Stimulated activated CD4-positive, alpha-beta T cell treated with anti-CD3 and anti-CD28 coated beads, TNF-alpha, amount 100 ng/mL, for 48 hours (primary cell): ENCODE results near the gene ANKRD36C.
A peak's percentile ranks its signal among the peaks of the same experiment; 100 is the strongest.
"Not testable (repeated sequence)": the region's sequence is repeated elsewhere in the genome, so short reads cannot be mapped to it uniquely, and the experiment has no call there.

Experiments
- DNase-seq, 3 donors: peaks; one replicate each; pipeline ENCODE4 v3.0.0-alpha.2; 2020; ENCODE audit warnings: low read depth in 3 of 3

Gene ANKRD36C

GRCh38 chr2:95991351-95992094, at the start of gene ANKRD36C:
ANKRD36C (minus strand) TSS chr2:95991824; CDS start chr2:95991708, 116 bp downstream.
- peak in 1 of 3 donors; percentile 5 for DNase-seq

- DNase-seq: not testable (repeated sequence)
These were observed 43.9 kb upstream of the ANKRD36C start for GRCh38 chr2:96035554-96035953.

DNA sequence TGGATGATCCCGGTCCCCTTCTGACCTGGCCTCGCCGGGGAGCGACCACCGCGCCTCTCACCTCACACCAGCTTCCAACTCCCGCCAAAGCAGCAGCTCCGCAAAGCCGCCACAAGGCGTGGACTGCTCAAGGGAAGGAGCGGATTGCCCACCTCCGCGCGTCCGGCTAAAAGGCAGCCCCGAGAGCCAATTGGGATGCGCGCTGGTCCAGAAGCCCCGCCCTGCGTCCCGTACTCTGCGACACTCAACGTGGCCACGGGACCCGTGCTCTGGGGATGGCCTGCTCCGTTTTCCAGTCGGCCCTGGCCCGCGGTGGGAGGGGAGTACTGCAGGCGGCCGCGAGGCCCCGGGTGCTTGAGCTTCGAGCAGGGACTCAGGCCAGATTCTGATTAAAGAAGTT, 43.2 kb upstream of the ANKRD36C start, which contains the start of gene GPAT2:
Gene GPAT2 (minus strand): TSS at position 125 of the 400 bp plus-strand sequence. CDS start 2,557 bp downstream, outside the sequence.
- not testable (repeated sequence) for DNase-seq

GRCh38 chr2:96033997-96034396, 42.4 kb upstream of the ANKRD36C start:
- DNase-seq: not testable (repeated sequence)

- not testable (repeated sequence) for DNase-seq
These were observed 36.2 kb upstream of the ANKRD36C start for GRCh38 chr2:96027725-96028325.

DNA sequence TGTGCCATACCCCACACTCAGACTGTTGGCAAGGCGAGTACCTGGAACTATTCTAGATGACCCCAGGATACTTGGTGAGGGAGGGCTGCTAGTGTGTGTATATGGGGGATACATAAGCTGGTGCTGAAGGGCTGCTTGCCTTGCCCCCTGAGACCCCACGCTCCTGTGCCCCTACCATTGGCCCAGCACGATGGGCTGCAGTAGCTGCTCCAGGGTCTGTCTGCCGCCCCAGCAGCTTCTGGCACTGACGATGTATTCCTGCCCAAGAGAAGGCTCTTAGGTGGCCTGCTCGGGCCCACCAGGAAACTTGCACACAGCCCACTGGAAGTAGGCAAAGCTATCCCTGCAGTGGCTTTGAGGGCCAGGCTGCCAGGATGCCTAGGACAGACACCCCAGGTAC, 34.1 kb upstream of the ANKRD36C start:
- DNase-seq: not testable (repeated sequence)

DNA sequence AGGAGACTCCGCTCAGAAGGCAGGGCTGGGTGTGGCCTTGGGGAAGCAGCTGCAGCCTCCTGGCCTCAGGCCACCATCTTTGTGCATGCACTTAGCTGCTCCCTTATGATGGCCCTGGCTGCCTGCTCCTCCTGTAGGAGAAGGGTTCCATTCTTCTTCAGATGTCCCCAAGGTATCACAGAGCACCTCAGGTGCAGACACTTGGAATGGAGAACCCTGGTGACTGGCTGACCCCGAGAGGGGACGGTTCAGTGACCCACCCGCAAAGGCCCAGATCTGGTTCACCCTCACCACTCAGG, 33.5 kb upstream of the ANKRD36C start:
- no peak for DNase-seq

DNA sequence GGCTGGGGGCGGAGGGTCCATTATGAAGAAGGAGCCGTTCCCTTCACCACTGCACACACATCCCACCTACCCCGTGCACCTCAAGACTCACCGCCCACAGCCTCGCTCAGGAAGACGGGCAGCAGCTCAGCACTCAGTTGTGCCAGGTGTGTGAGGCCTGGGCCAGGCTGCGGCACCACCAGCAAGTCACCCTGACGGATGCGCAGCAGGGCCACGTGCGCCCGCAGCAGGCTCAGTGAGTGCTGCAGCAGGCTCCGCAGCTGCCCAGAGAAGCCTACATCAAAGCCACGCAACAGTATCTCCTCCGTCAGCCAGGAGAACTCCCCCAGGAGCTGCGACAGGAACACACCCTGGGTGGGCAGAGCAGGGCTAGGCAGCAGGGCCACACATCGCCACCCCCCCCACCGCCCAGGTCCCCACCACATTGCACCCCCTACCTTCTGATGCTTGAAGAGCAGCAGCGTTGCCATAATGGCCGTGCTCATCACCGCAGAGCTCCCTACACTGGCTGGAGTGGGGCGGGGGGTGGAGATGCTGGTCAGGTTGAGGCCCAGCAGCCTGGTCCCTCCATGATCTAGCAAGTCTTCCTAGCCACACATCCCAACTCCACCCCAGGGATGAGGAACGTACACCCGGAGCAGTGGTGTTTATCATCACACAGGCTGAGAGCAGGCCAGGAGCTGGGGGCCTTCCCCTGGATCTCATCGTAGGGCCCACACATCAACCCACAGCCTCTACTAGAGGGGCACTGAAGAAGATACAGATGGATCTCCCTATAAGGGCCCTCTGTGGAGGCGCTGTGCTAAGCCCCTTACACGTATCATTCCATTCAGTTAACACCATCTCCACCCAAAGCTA, 32.9 kb upstream of the ANKRD36C start:
- no peak for DNase-seq

DNA sequence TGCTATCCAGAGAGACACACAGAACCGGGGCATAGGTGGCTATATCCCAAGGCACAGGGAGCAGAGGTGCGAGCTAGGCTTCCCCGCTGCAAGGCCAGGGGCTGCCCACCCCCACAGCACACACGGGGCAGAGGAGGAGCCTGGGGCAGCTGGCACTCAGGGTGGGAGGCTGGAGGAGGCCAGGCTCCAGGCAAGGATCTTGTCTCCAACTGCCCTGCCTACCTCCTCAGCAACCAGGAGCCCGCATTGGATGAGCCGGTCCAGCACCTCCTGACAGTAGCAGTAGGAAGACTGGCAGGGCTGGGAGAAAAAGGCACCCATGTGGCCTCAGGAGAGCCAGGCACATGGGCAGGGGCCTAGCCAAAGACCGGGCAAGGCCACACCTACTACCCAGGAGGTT, 32.1 kb upstream of the ANKRD36C start:
- DNase-seq: not testable (repeated sequence)

DNA sequence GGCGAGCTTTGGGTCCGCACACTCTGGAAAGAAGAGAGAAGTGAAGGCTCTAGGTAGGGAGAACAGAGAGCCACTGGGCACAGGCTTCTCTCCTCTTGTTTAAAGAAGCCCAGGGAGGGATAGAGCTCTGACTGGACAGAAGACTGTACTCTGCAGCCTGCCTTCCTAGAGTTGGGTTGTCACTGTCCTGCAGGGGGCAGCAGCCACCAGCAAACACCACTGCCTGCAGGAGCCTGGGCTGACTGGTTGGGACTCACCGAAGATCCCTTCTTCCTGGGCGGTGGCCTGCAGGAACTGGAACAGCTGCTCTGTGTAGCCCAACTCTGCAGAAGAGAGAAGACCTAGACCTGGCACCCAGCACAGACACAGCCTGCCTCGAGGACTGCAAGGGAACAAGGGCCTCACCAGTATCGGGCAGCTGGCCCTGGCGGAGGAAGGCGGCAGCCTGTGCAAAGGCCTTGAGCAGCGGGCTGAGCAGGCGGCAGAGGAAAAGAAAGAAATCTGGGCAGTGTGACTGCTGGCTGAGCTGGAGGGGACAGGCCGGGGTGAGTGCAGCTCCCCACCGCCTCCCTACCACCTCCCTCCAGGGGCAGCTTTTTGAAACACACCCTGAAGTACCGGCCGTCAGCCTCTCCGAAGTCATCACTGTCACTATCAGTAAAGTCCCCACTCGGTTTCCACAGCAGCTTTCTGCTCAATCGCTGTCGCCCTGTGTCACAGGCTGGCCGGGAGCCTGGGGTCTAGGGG, 31.2 kb upstream of the ANKRD36C start:
- peak; percentile 47 to 65 (median 54) for DNase-seq

DNA sequence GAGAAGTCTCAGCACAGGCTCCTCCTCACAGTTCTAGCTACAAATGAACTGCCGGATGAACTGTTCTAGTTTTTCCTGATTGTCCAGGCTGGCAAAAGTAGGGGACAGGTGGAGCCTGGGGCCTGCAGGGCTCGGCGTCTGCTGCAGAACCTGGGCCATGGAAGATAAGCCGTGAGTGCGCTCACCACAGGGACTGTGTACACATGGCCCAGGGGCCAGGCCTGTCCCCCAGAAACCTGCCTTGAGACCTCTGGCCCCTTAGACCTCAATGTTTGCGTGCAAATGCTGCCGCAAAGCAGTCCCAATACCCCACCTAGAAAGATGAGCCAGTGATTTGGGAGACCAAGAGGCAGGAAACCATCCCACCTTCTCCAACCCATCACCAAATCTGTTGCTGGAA, 30.5 kb upstream of the ANKRD36C start:
- not testable (repeated sequence) for DNase-seq

- not testable (repeated sequence) for DNase-seq
These were observed 29.5 kb upstream of the ANKRD36C start for GRCh38 chr2:96021142-96021541.

GRCh38 chr2:96019909-96020590, 28.4 kb upstream of the ANKRD36C start:
- not testable (repeated sequence) for DNase-seq

DNA sequence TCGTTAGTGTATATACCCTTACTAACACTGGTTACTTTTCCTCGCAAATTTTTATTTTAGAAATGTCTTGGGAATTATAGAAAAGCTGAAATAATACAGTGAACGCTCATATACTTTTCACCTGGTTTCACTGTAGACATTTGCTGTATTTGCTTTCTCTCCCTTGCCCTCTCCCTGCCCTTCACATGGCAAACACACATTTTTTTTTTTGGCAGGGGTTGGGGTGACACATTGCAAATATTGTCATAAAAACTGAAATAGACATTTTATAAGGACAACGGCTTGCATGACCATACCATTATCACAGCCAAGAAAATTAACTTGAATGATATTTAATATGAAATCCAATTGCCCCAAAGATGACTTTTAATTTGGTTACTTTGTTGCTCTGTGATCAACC, 24.7 kb upstream of the ANKRD36C start:
- DNase-seq: not testable (repeated sequence)

DNA sequence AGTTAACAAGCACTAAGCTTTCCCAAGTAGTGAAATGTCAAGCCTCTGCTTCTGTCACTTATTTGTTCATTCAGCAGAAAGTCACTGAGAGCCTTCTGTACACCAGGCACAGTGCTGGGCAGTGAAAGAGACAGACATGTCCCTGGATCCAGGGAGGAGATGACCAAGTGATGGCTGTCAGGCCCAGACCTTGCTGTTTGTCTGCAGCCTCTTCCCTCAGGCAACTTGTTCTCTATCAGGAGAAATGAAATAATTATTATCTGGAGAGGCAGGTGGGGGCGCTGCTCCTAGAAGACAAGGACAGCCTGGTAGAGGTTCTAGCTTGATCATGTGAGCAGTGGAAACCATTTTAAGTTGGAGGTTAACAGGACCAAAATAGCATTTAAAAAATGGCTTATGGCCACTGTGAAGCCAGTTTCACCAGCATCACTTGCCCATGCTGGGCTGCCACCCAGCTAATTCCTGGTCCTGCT, 21.2 kb upstream of the ANKRD36C start:
- not testable (repeated sequence) for DNase-seq

DNA sequence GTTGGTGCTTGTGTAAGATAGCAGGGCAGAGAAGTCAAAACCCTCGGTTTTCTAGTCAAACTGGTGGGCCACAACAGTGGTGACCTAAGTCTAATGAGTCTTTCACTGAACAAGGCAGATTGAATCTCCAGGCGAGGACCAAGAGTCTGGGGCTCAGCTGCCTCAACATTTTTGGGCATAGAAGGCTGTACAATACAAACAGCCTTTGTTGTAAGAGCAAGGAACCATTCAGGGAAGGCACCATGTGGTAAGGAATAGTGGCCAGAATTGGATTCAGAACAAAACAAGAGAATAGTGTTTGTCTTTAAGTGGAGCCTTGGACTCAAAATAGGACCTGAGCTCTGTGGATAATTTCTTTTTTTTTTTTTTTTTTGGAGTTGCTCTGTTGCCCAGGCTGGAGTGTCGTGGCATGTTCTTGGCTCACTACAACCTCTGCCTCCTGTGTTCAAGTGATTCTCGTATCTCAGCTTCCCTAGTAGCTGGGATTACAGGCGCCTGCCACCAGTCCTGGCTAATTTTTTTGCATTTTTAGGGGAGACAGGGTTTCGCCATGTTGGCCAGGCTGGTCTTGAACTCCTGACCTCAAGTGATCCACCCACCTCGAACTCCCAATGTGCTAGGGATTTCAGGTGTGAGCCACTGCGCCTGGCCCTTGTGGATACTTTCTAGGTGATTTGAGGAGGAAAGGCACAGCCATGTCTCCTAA, 20.6 kb upstream of the ANKRD36C start:
- not testable (repeated sequence) for DNase-seq

DNA sequence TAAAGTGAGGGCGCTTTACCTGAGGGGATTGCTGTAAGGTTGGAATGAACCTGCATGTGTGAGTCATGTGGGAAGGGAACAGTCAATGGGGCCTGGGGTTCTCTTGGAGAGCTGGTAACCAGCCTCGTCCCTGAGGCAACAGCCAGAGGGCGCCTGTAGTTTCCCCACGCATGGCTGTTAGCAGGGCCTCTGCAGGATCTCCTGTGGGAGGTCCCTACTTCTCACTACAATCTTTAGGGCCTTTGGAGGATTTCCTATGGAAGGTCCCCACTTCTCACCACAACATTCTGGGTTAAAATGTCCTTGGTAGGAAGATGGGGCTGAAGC, 19.5 kb upstream of the ANKRD36C start:
- peak in 1 of 3 donors; percentile 9 for DNase-seq

- DNase-seq: peak; percentile 88 to 97 (median 91)
These were observed 18.9 kb upstream of the ANKRD36C start for GRCh38 chr2:96010320-96011128.

DNA sequence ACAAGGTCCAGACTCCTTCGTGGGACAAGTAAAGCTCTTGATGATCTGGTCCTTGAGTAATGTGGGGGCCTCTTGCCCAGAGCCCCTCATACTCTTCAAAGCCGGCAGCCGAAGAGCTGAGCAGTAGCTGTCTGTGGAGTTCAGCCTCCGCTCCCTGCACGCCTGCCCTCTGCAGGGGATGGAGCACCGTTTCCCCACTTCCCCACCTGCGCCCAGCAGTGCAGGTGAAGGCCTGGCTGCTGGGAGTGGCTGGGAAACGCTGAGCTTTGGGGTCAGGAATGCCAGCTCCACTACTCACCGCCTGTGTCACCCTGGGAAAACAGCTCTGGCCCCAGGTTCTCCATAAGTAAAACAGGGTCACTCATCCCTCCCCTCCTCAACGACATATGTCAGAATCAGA, 18.2 kb upstream of the ANKRD36C start:
- not testable (repeated sequence) for DNase-seq
